ENCODE data around the gene MYH8. TPM values are rescaled to one million over a fixed set of nuclear protein-coding genes. Genes with fewer than 3 reads are reported as not detected.

The MYH8 gene
- total and polyA plus RNA-seq, 2 experiments from 2014 or later = not detected

- H3K79me2 ChIP-seq (replicated peaks; ENCODE audit: insufficient read depth) = no peaks in the 10 kb centered on the region
- Mint-ChIP-seq H3K27me3 (ENCODE audit: insufficient read depth, low read depth, poor library complexity) (no peaks in the 10 kb centered on the region), H3K9me3 (no peaks in the 10 kb centered on the region), H3K4me1 (peaks cover 28% of the 10 kb centered on the region), H3K36me3 (ENCODE audit: low read depth) (no peaks in the 10 kb centered on the region), H3K27ac (no peak overlapping the region), H3K4me3 (no peak overlapping the region)
- H3F3A ChIP-seq (replicated peaks; ENCODE audit: low read depth) = no peaks in the 10 kb centered on the region
- H3K9me2 ChIP-seq (ENCODE audit: insufficient read depth) = no peaks in the 10 kb centered on the region
- no peaks in the 10 kb centered on the region for H4K20me1 ChIP-seq (replicated peaks; ENCODE audit: insufficient read depth)
- no peak overlapping the region for H3K27ac ChIP-seq (ENCODE audit: low read depth)
- no peak overlapping the region for H3K4me2 ChIP-seq
- DNase-seq (ENCODE audit: low spot score) (no peak), ATAC-seq (no peak)
- H3K4me1 ChIP-seq (ENCODE audit: insufficient read depth) = peaks cover 24% of the 10 kb centered on the region
- no peak for TF ChIP-seq ZNF462 (CRISPR knock-in tag; IDR thresholded peaks at IDR 0.05)
- no peak for TF ChIP-seq EZH2 (IDR thresholded peaks at IDR 0.05; ENCODE audit: low read depth, unreplicated experiment)
- TF ChIP-seq NANOG (IDR thresholded peaks at IDR 0.05; ENCODE audit: borderline replicate concordance) = no peak
- no peak for TF ChIP-seq REST (IDR thresholded peaks at IDR 0.05; ENCODE audit: unreplicated experiment)
- TF ChIP-seq CTCF (conservative IDR thresholded peaks at IDR 0.05; ENCODE audit: low read depth in 2 of 2) = no peak
- no peak for TF ChIP-seq JUNB (IDR thresholded peaks at IDR 0.05; ENCODE audit: unreplicated experiment)
- TF ChIP-seq ETS1 (IDR thresholded peaks at IDR 0.05) = no peak
- TF ChIP-seq ZNF114 (CRISPR knock-in tag; IDR thresholded peaks at IDR 0.05) = no peak
- no peaks in the 10 kb centered on the region for H3K27me3 ChIP-seq (ENCODE audit: insufficient read depth)
- H3K4me3 ChIP-seq = no peak overlapping the region
- H2AFZ ChIP-seq = no peak overlapping the region
- H3K36me3 ChIP-seq (ENCODE audit: insufficient read depth) = no peaks in the 10 kb centered on the region
These were observed 939 bp downstream of the MYH8 start for GRCh38 chr17:10420811-10421210.
